Skin of body (tissue), 2 donors: ENCODE measurements around the gene NUP93. TPM values are rescaled to one million over a fixed set of nuclear protein-coding genes. Genes with fewer than 3 reads are reported as not detected.

Experiments used
- DNase-seq: peaks from one replicate; lab custom pipeline; 2025; lab: John Stamatoyannopoulos, UW
- total RNA-seq: library from RNA; depleted of rRNA; stranded (reverse); fragments of >200 nt; gene quantifications from one replicate; pipeline ENCODE4 v1.2.3, GENCODE V29; 2014

The NUP93 gene
- total RNA-seq, 1 donor from 2014 or later, result 41.8 TPM

GRCh38 chr16:56847173-56847910, 117.4 kb downstream of the NUP93 start:
- DNase-seq, result no peak

- DNase-seq, result no peak
These were observed 118.4 kb downstream of the NUP93 start for GRCh38 chr16:56848029-56848936.

- DNase-seq, result no peak
These were observed 119.2 kb downstream of the NUP93 start for GRCh38 chr16:56848955-56849689.

- DNase-seq, result no peak
These were observed 120.1 kb downstream of the NUP93 start for GRCh38 chr16:56849690-56850680.

GRCh38 chr16:56851671-56852400, 121.9 kb downstream of the NUP93 start:
- no peak for DNase-seq

GRCh38 chr16:56852401-56852730, 122.4 kb downstream of the NUP93 start:
- DNase-seq, result no peak

- DNase-seq, result no peak
These were observed 123.0 kb downstream of the NUP93 start for GRCh38 chr16:56852968-56853367.

- no peak for DNase-seq
These were observed 125.3 kb downstream of the NUP93 start for GRCh38 chr16:56855201-56855600.

GRCh38 chr16:56855946-56856345, 126.0 kb downstream of the NUP93 start:
- DNase-seq, result no peak

- no peak for DNase-seq
These were observed 127.0 kb downstream of the NUP93 start for GRCh38 chr16:56856876-56857447.

GRCh38 chr16:56858374-56858773, 128.4 kb downstream of the NUP93 start:
- no peak for DNase-seq

GRCh38 chr16:56859636-56860035, 129.7 kb downstream of the NUP93 start:
- DNase-seq, result no peak

- DNase-seq, result no peak
These were observed 130.5 kb downstream of the NUP93 start for GRCh38 chr16:56860226-56861020.

GRCh38 chr16:56861092-56861610, 131.2 kb downstream of the NUP93 start:
- no peak for DNase-seq

GRCh38 chr16:56861756-56862155, 131.8 kb downstream of the NUP93 start:
- DNase-seq, result no peak

GRCh38 chr16:56862776-56863175, 132.8 kb downstream of the NUP93 start:
- DNase-seq, result no peak

- no peak for DNase-seq
These were observed 135.0 kb downstream of the NUP93 start, which contains the start of gene SLC12A3 for GRCh38 chr16:56864960-56865359. SLC12A3 (plus strand) TSS chr16:56865207; CDS start chr16:56865236, 29 bp downstream.

GRCh38 chr16:56865394-56866062, 135.6 kb downstream of the NUP93 start:
- no peak for DNase-seq
